IPS-NIHi7 (cell line): ENCODE results near the gene RIMKLB.
"Not testable (repeated sequence)": the region's sequence is repeated elsewhere in the genome, so short reads cannot be mapped to it uniquely, and the experiment has no call there.

Experiments
- DNase-seq: peaks from one replicate; pipeline ENCODE4 v3.0.0; 2012; ENCODE audit warnings: mixed read lengths; ENCODE audit errors: extremely low spot score

Gene RIMKLB

DNA sequence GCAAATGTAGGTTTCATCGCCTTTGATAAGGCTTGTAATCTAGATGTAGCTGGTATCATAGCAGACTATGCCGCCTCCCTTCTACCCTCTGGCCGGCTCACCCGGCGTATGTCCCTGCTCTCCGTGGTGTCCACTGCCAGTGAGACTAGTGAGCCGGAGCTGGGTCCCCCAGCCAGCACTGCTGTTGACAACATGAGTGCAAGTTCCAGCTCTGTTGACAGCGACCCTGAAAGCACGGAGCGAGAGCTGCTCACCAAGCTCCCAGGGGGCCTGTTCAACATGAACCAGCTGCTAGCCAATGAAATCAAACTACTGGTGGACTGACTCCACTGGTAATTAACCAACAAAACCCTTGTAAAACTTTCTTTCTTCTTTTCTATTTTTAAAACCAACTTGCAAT is 75.7 kb downstream of the RIMKLB start:
- DNase-seq = no peak

DNA sequence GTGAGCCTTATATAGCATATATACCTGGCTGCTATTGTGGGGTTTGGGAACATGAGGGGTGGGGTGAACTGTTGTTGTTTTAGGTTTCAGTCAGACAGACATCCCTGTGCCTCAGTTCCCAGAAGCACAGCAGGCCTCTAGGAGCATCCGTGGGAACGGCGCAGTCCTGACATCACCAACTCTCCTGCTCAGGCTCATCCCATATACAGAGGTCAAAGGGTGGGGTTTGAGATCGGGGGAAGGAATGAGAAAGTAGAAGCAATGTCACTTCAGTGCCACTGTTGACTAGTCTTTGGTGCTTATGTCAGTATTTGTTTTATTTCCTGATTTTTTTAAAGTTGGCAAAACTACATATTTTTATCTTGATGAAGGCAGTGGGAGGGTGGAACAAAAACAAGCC is 81.5 kb downstream of the RIMKLB start:
- DNase-seq = no peak

GRCh38 chr12:8779862-8780261 is 82.1 kb downstream of the RIMKLB start:
- DNase-seq = no peak

DNA sequence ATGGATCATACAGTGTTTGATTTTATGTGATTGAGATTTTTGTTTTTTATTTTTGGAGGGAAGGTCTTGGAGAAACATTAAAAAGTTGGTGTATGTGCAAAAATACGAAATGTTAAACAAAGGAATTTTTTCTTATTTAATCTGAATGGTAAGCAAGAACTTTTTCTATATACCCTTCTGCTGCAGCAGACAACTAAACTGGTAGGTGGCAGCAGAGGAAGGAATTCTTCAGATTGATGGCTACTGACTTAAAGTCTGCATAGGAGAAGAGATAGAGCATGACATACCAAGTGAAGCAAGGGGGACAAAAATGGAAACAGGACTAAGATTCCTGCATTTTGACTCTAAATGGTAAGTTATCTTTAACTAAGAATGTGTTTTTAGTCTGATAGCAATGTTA is 82.6 kb downstream of the RIMKLB start:
- peak; percentile 55 for DNase-seq

GRCh38 chr12:8781381-8782127 is 83.8 kb downstream of the RIMKLB start:
- DNase-seq = no peak

DNA sequence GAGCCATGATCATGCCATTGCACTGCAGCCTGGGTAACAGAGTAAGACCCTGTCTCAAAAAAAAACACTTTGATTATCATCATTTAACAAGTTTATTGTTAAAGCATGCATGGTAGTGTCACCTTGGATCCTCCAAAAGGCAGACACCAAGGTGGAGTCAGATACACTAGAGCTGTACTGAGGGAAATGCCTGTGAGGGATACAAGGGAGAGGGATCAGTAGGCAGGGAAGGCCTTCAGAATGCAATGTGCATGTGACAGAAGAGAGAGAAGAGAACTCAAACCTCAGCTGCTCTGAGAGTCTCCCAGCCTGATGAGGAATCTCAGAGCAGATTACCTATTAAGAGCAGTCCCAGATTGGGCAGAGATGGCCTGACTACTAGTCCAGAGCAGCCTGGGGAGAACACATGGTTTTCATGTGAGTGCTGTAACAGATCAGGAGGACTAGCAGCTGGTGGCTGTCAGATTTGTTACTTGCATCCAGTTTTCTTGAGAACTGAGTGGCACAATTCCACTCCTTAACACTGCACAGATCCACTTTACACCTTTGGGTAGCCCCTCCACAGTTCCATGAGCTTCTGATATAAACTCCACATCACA is 86.6 kb downstream of the RIMKLB start:
- no peak for DNase-seq

GRCh38 chr12:8785499-8785898 is 87.7 kb downstream of the RIMKLB start:
- no peak for DNase-seq

- DNase-seq = not testable (repeated sequence)
Measured at GRCh38 chr12:8787206-8787605, 89.4 kb downstream of the RIMKLB start.

GRCh38 chr12:8788706-8789105 is 90.9 kb downstream of the RIMKLB start:
- not testable (repeated sequence) for DNase-seq

DNA sequence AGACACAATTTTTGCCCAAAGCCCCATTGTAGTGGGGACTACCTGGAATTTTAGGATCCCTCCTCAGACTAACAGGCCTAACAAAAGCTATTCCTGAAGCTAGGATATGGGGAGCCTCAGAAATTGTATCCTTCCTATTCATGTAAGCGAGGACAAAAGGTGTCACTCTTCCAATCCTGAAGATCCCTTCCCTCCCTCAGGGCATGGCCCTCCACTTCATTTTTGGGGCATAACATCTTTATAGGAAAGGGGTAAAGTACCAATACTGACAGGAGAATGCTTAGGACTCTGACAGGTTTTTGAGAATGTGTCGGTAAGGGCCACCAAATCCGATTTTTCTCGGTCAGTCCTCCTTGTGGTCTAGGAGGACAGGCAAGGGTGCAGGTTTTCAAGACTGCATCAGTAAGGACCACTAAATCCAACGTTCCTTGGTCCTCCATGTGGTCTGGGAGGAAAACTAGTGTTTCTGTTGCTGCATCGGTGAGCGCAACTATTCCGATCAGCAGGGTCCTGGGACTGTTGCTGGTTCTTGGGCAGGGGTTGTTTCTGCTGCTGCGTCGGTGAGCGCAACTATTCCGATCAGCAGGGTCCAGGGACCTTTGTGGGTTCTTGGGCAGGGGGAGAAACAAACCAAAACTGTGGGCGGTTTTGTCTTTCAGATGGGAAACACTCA is 91.7 kb downstream of the RIMKLB start:
- not testable (repeated sequence) for DNase-seq

GRCh38 chr12:8793226-8793625 is 95.4 kb downstream of the RIMKLB start:
- DNase-seq = not testable (repeated sequence)

DNA sequence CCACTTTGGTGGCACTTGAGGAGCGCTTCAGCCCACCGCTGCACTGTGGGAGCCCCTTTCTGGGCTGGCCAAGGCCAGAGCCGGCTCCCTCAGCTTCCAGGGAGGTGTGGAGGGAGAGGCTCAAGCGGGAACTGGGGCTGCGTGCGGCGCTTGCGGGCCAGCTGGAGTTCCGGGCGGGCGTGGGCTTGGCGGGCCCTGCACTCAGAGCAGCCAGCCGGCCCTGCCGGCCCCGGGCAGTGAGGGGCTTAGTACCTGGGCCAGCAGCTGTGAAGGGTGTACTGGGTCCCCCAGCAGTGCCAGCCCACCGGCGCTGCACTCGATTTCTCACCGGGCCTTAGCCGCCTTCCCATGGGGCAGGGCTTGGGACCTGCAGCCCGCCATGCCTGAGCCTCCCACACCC is 96.8 kb downstream of the RIMKLB start:
- not testable (repeated sequence) for DNase-seq

- no peak for DNase-seq
Measured at GRCh38 chr12:8796831-8797626, 99.2 kb downstream of the RIMKLB start.

- DNase-seq = not testable (repeated sequence)
Measured at GRCh38 chr12:8801213-8801612, 103.4 kb downstream of the RIMKLB start.

DNA sequence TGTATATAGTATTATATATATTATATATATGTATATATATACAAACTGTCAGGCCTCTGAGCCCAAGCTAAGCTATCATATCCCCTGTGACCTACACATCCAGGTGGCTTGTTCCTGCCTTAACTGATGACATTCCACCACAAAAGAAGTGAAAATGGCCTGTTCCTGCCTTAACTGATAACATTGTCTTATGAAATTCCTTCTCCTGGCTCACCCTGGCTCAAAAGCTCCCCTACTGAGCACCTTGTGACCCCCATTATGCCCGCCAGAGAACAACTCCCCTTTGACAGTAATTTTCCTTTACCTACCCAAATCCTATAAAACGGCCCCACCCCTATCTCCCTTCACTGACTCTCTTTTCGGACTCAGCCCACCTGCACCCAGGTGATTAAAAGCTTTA is 107.0 kb downstream of the RIMKLB start:
- DNase-seq = not testable (repeated sequence)

DNA sequence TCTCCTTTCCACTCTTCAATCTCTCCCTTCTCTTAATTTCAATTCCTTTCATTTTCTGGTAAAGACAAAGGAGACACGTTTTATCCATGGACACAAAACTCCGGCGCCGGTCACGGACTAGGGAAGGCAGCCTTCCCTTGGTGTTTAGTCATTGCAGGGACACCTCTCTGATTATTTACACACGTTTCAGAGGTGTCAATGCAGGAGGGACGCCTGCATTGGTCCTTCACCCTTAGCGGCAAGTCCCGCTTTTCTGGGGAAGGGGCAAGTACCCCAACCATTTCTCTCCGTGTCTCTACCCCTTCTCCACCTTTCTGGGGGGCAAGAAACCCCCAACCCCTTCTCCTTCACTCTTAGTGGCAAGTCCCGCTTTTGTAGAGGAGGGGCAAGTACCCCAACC is 107.7 kb downstream of the RIMKLB start:
- not testable (repeated sequence) for DNase-seq

DNA sequence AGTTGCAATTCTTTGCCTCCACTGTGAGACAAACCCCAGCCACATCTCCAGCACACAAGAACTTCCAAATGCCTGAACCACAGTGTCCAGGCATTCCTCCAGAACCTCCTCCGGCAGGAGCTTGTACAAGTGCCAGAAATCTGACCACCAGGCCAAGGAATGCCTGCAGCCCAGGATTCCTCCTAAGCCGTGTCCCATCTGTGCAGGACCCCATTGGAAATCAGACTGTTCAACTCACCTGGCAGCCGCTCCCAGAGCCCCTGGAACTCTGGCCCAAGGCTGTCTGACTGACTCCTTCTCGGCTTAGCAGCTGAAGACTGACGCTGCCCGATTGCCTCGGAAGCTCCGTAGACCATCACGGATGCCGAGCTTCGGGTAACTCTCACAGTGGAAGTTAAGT is 109.3 kb downstream of the RIMKLB start:
- DNase-seq = not testable (repeated sequence)

- not testable (repeated sequence) for DNase-seq
Measured at GRCh38 chr12:8810112-8810511, 112.3 kb downstream of the RIMKLB start.

- no peak for DNase-seq
Measured at GRCh38 chr12:8813572-8814357, 116.0 kb downstream of the RIMKLB start.

GRCh38 chr12:8816448-8817050 is 118.8 kb downstream of the RIMKLB start:
- DNase-seq = no peak

DNA sequence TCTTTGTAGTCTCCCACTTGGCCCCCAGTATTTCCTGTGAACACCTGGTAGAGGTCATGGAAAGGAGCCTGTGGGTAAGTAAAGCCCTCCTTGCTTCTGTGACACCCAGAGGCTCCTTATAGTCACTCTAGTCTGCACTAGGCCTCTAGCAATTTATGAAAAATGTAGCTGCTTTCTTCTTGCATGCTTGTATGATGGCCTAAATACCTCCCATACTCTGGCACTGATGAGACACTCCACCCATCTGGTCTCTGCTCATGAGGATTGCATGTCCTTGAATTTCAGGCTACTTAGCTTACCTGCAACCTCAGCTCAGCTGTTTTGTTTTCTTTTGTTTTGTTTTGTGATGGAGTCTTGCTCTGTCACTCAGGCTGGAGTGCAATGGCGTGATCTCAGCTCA is 120.1 kb downstream of the RIMKLB start:
- no peak for DNase-seq
